PC-9 (cell line): Measurements from ENCODE around the gene CIAO2B. TPM values are rescaled to one million over a fixed set of nuclear protein-coding genes. Genes with fewer than 3 reads are reported as not detected.

Experiments
- BruUV-seq: library from RNA; stranded (reverse); fragments of 400-500 nt; replicated peaks from 2 replicates; lab custom pipeline; 2021; lab: Mats Ljungman, UMichigan
- CTCF ChIA-PET: fragments of 300-600 bp; sonication (Branson Sonifier 250); formaldehyde crosslinking; loops from one replicate; lab custom pipeline; 2022; ENCODE audit warnings: antibody characterized with exemption; lab: Charles Lee
- POLR2A ChIA-PET: fragments of 300-600 bp; sonication (Branson Sonifier 250); formaldehyde crosslinking; loops from one replicate; lab custom pipeline; 2022; ENCODE audit warnings: antibody characterized with exemption; ENCODE audit not compliant: unreplicated experiment; lab: Charles Lee
- DNase-seq, 2 experiments: peaks; one replicate each; pipeline versions ENCODE4 v3.0.0 to v3.0.0-alpha.2; 2015 to 2022; ENCODE audit warnings: mixed read lengths in 1 of 2
- H2AFZ ChIP-seq: fragments of 200-600 bp; sonication (generic); 2 replicates; pipeline ENCODE4 v1.8.1; 2017; ENCODE audit warnings: antibody characterized with exemption
- H3F3A ChIP-seq: fragments of 200-600 bp; sonication (generic); 2 replicates; pipeline ENCODE4 v1.8.1; 2017; ENCODE audit warnings: antibody characterized with exemption, mild to moderate bottlenecking, low read depth; ENCODE audit not compliant: insufficient read depth
- H3K27ac ChIP-seq: fragments of 200-600 bp; sonication (generic); 2 replicates; pipeline ENCODE4 v1.6.1; 2016; ENCODE audit warnings: mixed run types
- H3K27me3 ChIP-seq: fragments of 200-600 bp; sonication (generic); 2 replicates; pipeline ENCODE4 v1.6.1; 2016; ENCODE audit warnings: low read depth, mixed run types; ENCODE audit not compliant: insufficient read depth
- H3K36me3 ChIP-seq: fragments of 200-600 bp; sonication (generic); 2 replicates; pipeline ENCODE4 v1.6.1; 2016; ENCODE audit warnings: low read depth, mixed run types
- H3K4me1 ChIP-seq: fragments of 200-600 bp; sonication (generic); replicated peaks from 2 replicates; pipeline ENCODE4 v1.6.1; 2016; ENCODE audit warnings: mixed run types; ENCODE audit not compliant: insufficient read depth
- H3K4me2 ChIP-seq: fragments of 200-600 bp; sonication (generic); 2 replicates; pipeline ENCODE4 v1.6.1; 2017; ENCODE audit warnings: mixed run types
- H3K4me3 ChIP-seq: fragments of 200-600 bp; sonication (generic); 2 replicates; pipeline ENCODE4 v1.6.1; 2016; ENCODE audit warnings: mixed run types
- H3K79me2 ChIP-seq: fragments of 200-600 bp; sonication (generic); 2 replicates; pipeline ENCODE4 v1.6.1; 2017; ENCODE audit warnings: low read depth, mixed run types
- H3K9me2 ChIP-seq: fragments of 200-600 bp; sonication (generic); 2 replicates; pipeline ENCODE4 v1.8.1; 2017; ENCODE audit warnings: mild to moderate bottlenecking; ENCODE audit not compliant: insufficient read depth
- H3K9me3 ChIP-seq: fragments of 200-600 bp; sonication (generic); 2 replicates; pipeline ENCODE4 v1.8.1; 2016; ENCODE audit warnings: low read depth; ENCODE audit not compliant: insufficient read depth
- H4K20me1 ChIP-seq: fragments of 200-600 bp; sonication (generic); 2 replicates; pipeline ENCODE4 v1.8.1; 2017; ENCODE audit not compliant: insufficient read depth
- CTCF ChIP-seq: fragments of 200-600 bp; sonication (generic); conservative IDR thresholded peaks from 2 replicates; pipeline ENCODE4 v1.6.1; 2017; ENCODE audit warnings: mixed run types, antibody characterized with exemption, mild to moderate bottlenecking, moderate library complexity
- EZH2 ChIP-seq: fragments of 200-600 bp; sonication (generic); IDR thresholded peaks from 2 replicates; pipeline ENCODE4 v1.8.0; 2017; ENCODE audit warnings: antibody characterized with exemption, low read depth
- intact Hi-C: fragments of 100-400 bp; cut with micrococcal nuclease; formaldehyde crosslinking; loops from one replicate; pipeline ENCODE4 v1.10.0; 2022; ENCODE audit not compliant: unreplicated experiment
- total RNA-seq: library from RNA; stranded (reverse); gene quantifications from 2 replicates; pipeline ENCODE4 v1.2.3, GENCODE V29; 2021

The CIAO2B gene
- total RNA-seq, 1 experiment from 2014 or later: 87.1 TPM

GRCh38 chr16:66930189-66930588 lies 4.0 kb downstream of the CIAO2B start:
- no peaks in the 10 kb centered on the region for H3K9me3 ChIP-seq
- H3K4me3 ChIP-seq: no peak overlapping the region
- no peaks in the 10 kb centered on the region for H3K9me2 ChIP-seq
- H3K79me2 ChIP-seq: peaks cover 27% of the 10 kb centered on the region
- peaks cover 45% of the 10 kb centered on the region for H3F3A ChIP-seq
- peak; percentile 82 to 96 for DNase-seq
- H3K27me3 ChIP-seq: no peaks in the 10 kb centered on the region
- H4K20me1 ChIP-seq: peaks cover 3% of the 10 kb centered on the region; the same call in 1 of the 2 replicates
- TF ChIP-seq CTCF: no peak
- TF ChIP-seq EZH2: no peak
- intact Hi-C loops: loop anchor here (10.0 kb wide), 1 partner anchor 415 kb away; no protein-coding TSS in a partner anchor
- BruUV-seq: no TSS peak
- H3K27ac ChIP-seq: peak overlapping the region; percentile 61
- CTCF ChIA-PET: no interaction called here
- peak overlapping the region; percentile 38 for H3K4me2 ChIP-seq
- POLR2A ChIA-PET: interaction anchor here (0.6 kb wide), 1 partner anchor 418 kb away, joined by 3 read pairs; no protein-coding TSS in a partner anchor
- H3K36me3 ChIP-seq: no peaks in the 10 kb centered on the region
- no peak overlapping the region for H2AFZ ChIP-seq
- H3K4me1 ChIP-seq: peaks cover 67% of the 10 kb centered on the region

GRCh38 chr16:66928702-66929388 lies 5.4 kb downstream of the CIAO2B start:
- no TSS peak for BruUV-seq
- Histone ChIP-seq H3K9me3 (no peaks in the 10 kb centered on the region), H3K36me3 (no peaks in the 10 kb centered on the region), H3K4me2 (peak overlapping the region; percentile 20), H2AFZ (no peak overlapping the region), H3K27me3 (no peaks in the 10 kb centered on the region), H3K27ac (no peak overlapping the region), H4K20me1 (peaks cover 3% of the 10 kb centered on the region; the same call in 1 of the 2 replicates), H3K4me3 (no peak overlapping the region), H3K79me2 (peaks cover 17% of the 10 kb centered on the region), H3K4me1 (peaks cover 67% of the 10 kb centered on the region), H3K9me2 (no peaks in the 10 kb centered on the region), H3F3A (peaks cover 45% of the 10 kb centered on the region)
- peak in 1 of 2 experiments; percentile 44 for DNase-seq
- ChIA-PET POLR2A (interaction anchor here (0.6 kb wide), 1 partner anchor 590 kb away, joined by 6 read pairs; no protein-coding TSS in a partner anchor), CTCF (interaction anchor here (0.6 to 1.7 kb wide), 5 partner anchors 23 to 42 kb away, joined by 3 to 15 read pairs (median 9); no protein-coding TSS in a partner anchor)
- no peak for TF ChIP-seq EZH2
- TF ChIP-seq CTCF: peak; percentile 69
- intact Hi-C loops: loop anchor here (5.0 kb wide), 1 partner anchor 42 kb away; no protein-coding TSS in a partner anchor

GRCh38 chr16:66927918-66928649 lies 6.1 kb downstream of the CIAO2B start:
- intact Hi-C loops: loop anchor here (1.0 to 5.0 kb wide), 2 partner anchors 29 to 41 kb away; no protein-coding TSS in a partner anchor
- no TSS peak for BruUV-seq
- H2AFZ ChIP-seq: no peak overlapping the region
- TF ChIP-seq EZH2 (no peak), CTCF (no peak)
- H3K79me2 ChIP-seq: peaks cover 9% of the 10 kb centered on the region
- H3K27ac ChIP-seq: no peak overlapping the region
- peaks cover 45% of the 10 kb centered on the region for H3F3A ChIP-seq
- peaks cover 3% of the 10 kb centered on the region; the same call in 1 of the 2 replicates for H4K20me1 ChIP-seq
- peak overlapping the region; percentile 66 for H3K4me2 ChIP-seq
- no peak overlapping the region for H3K4me3 ChIP-seq
- peak; percentile 52 for DNase-seq
- H3K36me3 ChIP-seq: no peaks in the 10 kb centered on the region
- POLR2A ChIA-PET: interaction anchor here (0.6 kb wide), 1 partner anchor 589 kb away, joined by 6 read pairs; no protein-coding TSS in a partner anchor
- H3K4me1 ChIP-seq: peaks cover 63% of the 10 kb centered on the region
- no peaks in the 10 kb centered on the region for H3K9me2 ChIP-seq
- CTCF ChIA-PET: interaction anchor here (0.6 to 1.7 kb wide), 3 partner anchors 28 to 35 kb away, joined by 3 to 15 read pairs (median 9); no protein-coding TSS in a partner anchor
- no peaks in the 10 kb centered on the region for H3K27me3 ChIP-seq
- H3K9me3 ChIP-seq: no peaks in the 10 kb centered on the region
